ENCODE measurements around the gene HSPA12A.

The HSPA12A gene

DNA sequence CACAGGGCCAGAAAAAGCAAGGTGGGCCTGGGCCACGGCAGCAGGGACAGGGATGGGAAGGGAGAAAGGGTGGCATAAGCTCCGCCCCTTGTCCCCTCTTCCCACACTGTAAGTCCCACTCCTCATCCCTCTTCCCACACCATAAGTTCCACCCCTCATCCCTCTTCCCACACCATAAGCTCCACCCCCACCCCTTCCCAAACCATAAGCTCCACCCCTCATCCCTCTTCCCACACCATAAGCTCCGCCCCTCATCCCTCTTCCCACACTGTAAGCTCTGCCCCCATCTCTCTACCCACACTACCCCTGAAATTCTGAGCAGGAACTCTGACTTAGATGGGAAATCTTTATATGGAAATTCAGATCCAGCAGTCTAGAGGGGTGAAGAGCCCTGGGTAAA lies 55.7 kb downstream of the HSPA12A start:
- Histone ChIP-seq H3K9me3 (ENCODE audit: control insufficient read depth, low read length) (no peaks in the 10 kb centered on the region), H3K4me3 (ENCODE audit: low read length) (no peak overlapping the region), H3K27me3 (replicated peaks; ENCODE audit: control insufficient read depth, insufficient read depth, low read length) (no peaks in the 10 kb centered on the region), H3K36me3 (ENCODE audit: control insufficient read depth, insufficient read depth, low read length, severe bottlenecking) (peaks cover 13% of the 10 kb centered on the region), H3K9ac (ENCODE audit: low read length) (no peak overlapping the region), H3K4me1 (ENCODE audit: control insufficient read depth, insufficient read depth, low read length) (peaks cover 23% of the 10 kb centered on the region)
- no peak for DNase-seq (ENCODE audit: low read depth)

DNA sequence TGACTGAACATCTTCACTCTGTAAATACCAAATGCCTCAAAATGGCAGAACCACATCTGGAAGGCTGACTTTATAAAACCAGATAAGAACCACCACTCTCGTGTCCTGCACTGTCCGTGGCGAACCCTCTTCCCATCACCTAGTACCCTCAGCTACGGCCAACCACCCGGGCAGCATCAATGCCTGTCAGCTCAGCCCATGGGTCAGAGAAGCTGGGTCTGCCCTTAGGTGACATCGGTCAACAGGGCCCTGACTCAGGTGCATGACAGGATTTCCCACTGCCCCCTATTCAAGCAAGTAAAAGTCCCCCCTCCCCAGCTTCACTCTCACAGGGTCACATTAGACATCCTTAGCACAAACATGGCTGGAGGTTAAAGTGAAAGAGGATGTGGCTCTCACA lies 56.6 kb downstream of the HSPA12A start:
- H3K36me3 ChIP-seq (ENCODE audit: control insufficient read depth, insufficient read depth, low read length, severe bottlenecking): peaks cover 12% of the 10 kb centered on the region
- H3K4me1 ChIP-seq (ENCODE audit: control insufficient read depth, insufficient read depth, low read length): peaks cover 17% of the 10 kb centered on the region
- no peak overlapping the region for H3K9ac ChIP-seq (ENCODE audit: low read length)
- no peaks in the 10 kb centered on the region for H3K9me3 ChIP-seq (ENCODE audit: control insufficient read depth, low read length)
- no peak overlapping the region for H3K4me3 ChIP-seq (ENCODE audit: low read length)
- no peak for DNase-seq (ENCODE audit: low read depth)
- H3K27me3 ChIP-seq (replicated peaks; ENCODE audit: control insufficient read depth, insufficient read depth, low read length): no peaks in the 10 kb centered on the region

DNA sequence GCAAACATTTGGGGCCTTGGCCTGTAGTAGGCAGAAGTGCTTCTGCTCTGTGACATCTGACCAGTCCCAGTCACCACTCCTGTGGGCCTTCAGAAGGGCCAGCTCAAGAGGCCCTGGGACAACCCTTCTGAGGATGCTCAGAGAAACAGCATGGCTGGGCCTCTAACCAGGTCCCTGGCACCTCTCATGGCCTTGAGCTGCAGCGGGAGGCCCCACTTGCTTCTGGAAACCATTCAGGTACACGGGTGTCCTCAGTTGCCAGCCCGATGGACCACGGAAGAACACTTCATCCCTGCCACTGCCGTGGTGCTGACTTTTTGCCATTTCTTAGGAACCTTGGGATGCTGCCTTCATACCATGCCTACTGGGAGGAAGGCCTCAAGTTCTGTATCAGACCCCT lies 57.6 kb downstream of the HSPA12A start:
- no peaks in the 10 kb centered on the region for H3K9me3 ChIP-seq (ENCODE audit: control insufficient read depth, low read length)
- H3K27me3 ChIP-seq (replicated peaks; ENCODE audit: control insufficient read depth, insufficient read depth, low read length): no peaks in the 10 kb centered on the region
- H3K4me3 ChIP-seq (ENCODE audit: low read length): no peak overlapping the region
- DNase-seq (ENCODE audit: low read depth): no peak
- no peak overlapping the region for H3K9ac ChIP-seq (ENCODE audit: low read length)
- peaks cover 17% of the 10 kb centered on the region for H3K4me1 ChIP-seq (ENCODE audit: control insufficient read depth, insufficient read depth, low read length)
- peaks cover 14% of the 10 kb centered on the region for H3K36me3 ChIP-seq (ENCODE audit: control insufficient read depth, insufficient read depth, low read length, severe bottlenecking)

DNA sequence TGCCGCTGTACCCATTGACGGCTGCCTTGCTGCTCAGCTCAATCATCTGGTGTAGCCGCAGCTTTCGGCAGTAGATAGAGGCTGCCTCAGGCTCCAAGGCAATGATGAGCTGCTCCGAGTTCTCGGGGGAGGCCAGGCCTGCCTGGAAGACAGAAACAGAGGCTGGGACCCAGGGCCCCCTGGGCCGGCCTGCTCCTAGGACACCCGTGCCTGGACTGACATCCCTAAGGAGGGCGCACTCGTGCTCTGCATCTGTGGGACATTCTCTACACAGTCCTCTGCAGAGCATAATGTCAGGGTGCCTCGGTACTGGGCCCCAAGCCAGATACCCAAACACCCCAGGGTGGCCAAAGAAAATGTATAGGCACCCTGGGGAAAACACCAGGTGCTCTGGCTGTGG lies 58.5 kb downstream of the HSPA12A start:
- no peak overlapping the region for H3K9ac ChIP-seq (ENCODE audit: low read length)
- no peaks in the 10 kb centered on the region for H3K27me3 ChIP-seq (replicated peaks; ENCODE audit: control insufficient read depth, insufficient read depth, low read length)
- no peak overlapping the region for H3K4me3 ChIP-seq (ENCODE audit: low read length)
- no peak for DNase-seq (ENCODE audit: low read depth)
- H3K9me3 ChIP-seq (ENCODE audit: control insufficient read depth, low read length): no peaks in the 10 kb centered on the region
- peaks cover 22% of the 10 kb centered on the region for H3K36me3 ChIP-seq (ENCODE audit: control insufficient read depth, insufficient read depth, low read length, severe bottlenecking)
- H3K4me1 ChIP-seq (ENCODE audit: control insufficient read depth, insufficient read depth, low read length): peaks cover 10% of the 10 kb centered on the region

DNA sequence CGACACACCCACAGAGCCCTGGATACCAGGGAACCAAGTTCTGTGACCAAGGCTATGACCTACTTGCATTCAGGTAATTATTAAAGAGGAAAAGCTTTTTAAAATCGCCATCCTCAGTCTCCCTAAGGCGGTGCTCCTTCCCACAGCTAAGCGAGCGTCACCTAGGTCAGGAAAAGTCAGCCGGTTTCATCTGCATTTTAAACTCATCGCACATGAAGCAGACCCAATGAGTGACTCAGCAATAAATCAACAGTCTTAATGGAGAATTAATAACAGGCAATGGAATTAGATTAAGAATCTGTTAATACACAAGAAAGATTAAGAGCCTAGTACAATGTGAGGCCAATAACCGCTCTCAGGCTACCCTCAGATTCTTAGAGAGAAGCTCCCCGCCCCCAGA lies 59.2 kb downstream of the HSPA12A start:
- H3K4me1 ChIP-seq (ENCODE audit: control insufficient read depth, insufficient read depth, low read length): peaks cover 4% of the 10 kb centered on the region
- no peaks in the 10 kb centered on the region for H3K9me3 ChIP-seq (ENCODE audit: control insufficient read depth, low read length)
- no peak for DNase-seq (ENCODE audit: low read depth)
- peaks cover 22% of the 10 kb centered on the region for H3K36me3 ChIP-seq (ENCODE audit: control insufficient read depth, insufficient read depth, low read length, severe bottlenecking)
- no peak overlapping the region for H3K4me3 ChIP-seq (ENCODE audit: low read length)
- no peaks in the 10 kb centered on the region for H3K27me3 ChIP-seq (replicated peaks; ENCODE audit: control insufficient read depth, insufficient read depth, low read length)
- H3K9ac ChIP-seq (ENCODE audit: low read length): no peak overlapping the region

DNA sequence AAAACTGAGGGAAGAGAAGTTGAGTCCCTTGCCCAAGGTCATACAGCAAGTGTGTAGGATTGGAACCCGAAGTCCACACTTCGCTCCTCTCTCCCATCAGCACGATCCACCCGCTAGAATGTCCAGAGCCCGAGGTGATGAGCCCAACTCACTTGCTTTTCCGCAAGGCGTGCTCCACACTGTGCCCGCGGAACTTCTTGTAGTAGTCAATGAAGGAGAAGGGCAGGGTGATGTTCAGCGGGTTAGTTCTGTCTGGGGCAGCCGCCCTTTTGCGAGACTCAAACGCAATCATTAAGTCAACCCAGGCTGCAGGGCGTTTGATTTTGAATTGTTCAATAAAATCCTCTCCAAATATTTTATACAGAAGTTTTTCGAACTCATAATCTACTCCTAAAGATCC lies 63.0 kb downstream of the HSPA12A start:
- Histone ChIP-seq H3K4me3 (ENCODE audit: low read length) (no peak overlapping the region), H3K9me3 (ENCODE audit: control insufficient read depth, low read length) (no peaks in the 10 kb centered on the region), H3K36me3 (ENCODE audit: control insufficient read depth, insufficient read depth, low read length, severe bottlenecking) (peaks cover 53% of the 10 kb centered on the region), H3K9ac (ENCODE audit: low read length) (no peak overlapping the region), H3K27me3 (replicated peaks; ENCODE audit: control insufficient read depth, insufficient read depth, low read length) (no peaks in the 10 kb centered on the region), H3K4me1 (ENCODE audit: control insufficient read depth, insufficient read depth, low read length) (no peaks in the 10 kb centered on the region)
- no peak for DNase-seq (ENCODE audit: low read depth)

DNA sequence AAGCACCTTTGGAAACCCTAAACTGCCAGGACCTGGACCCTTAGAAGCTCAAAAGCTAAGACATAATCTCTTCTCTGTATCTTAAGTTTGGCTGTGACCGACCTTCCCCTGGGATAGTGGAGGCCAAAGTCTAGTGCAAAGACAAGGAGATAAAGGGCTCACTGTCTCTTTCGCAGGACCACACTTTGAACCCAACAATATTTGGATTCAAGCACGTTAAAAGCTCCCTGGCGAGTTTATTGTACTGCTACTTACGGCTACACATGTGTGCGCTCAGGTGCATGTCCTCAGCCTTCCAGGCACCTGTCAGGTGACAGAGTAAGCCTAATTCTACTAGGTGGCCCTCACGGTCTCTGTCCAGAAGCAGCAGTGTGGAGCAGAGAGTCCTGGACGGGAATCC lies 65.7 kb downstream of the HSPA12A start:
- DNase-seq (ENCODE audit: low read depth): no peak

DNA sequence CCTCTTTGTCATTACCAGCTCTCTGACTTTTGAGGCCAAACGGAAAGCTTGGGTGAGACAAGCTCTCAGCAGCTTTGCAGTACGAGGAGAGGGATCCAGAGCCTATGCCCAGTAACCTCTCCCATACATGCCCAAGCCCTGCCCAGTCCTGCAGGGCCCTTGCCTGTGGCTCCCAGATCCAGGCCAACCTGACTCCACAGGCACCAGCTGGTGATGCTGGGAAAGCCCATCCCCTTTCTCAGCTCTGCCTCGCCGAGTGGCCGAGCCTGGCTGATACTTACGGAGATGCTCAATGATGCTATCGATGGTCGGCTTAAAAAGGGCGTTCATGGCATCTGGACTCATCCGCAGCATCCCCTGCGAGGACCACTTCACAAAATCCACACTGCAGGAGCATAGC lies 66.2 kb downstream of the HSPA12A start:
- Histone ChIP-seq H3K36me3 (ENCODE audit: control insufficient read depth, insufficient read depth, low read length, severe bottlenecking) (peaks cover 69% of the 10 kb centered on the region), H3K9ac (ENCODE audit: low read length) (no peak overlapping the region), H3K27me3 (replicated peaks; ENCODE audit: control insufficient read depth, insufficient read depth, low read length) (no peaks in the 10 kb centered on the region), H3K4me1 (ENCODE audit: control insufficient read depth, insufficient read depth, low read length) (no peaks in the 10 kb centered on the region), H3K4me3 (ENCODE audit: low read length) (no peak overlapping the region), H3K9me3 (ENCODE audit: control insufficient read depth, low read length) (no peaks in the 10 kb centered on the region)
- no peak for DNase-seq (ENCODE audit: low read depth)

More for the DNA sequence above, 65.7 kb downstream of the HSPA12A start:
- Histone ChIP-seq H3K4me3 (ENCODE audit: low read length) (no peak overlapping the region), H3K4me1 (ENCODE audit: control insufficient read depth, insufficient read depth, low read length) (no peaks in the 10 kb centered on the region), H3K9ac (ENCODE audit: low read length) (no peak overlapping the region), H3K9me3 (ENCODE audit: control insufficient read depth, low read length) (no peaks in the 10 kb centered on the region), H3K27me3 (replicated peaks; ENCODE audit: control insufficient read depth, insufficient read depth, low read length) (no peaks in the 10 kb centered on the region), H3K36me3 (ENCODE audit: control insufficient read depth, insufficient read depth, low read length, severe bottlenecking) (peaks cover 69% of the 10 kb centered on the region)

DNA sequence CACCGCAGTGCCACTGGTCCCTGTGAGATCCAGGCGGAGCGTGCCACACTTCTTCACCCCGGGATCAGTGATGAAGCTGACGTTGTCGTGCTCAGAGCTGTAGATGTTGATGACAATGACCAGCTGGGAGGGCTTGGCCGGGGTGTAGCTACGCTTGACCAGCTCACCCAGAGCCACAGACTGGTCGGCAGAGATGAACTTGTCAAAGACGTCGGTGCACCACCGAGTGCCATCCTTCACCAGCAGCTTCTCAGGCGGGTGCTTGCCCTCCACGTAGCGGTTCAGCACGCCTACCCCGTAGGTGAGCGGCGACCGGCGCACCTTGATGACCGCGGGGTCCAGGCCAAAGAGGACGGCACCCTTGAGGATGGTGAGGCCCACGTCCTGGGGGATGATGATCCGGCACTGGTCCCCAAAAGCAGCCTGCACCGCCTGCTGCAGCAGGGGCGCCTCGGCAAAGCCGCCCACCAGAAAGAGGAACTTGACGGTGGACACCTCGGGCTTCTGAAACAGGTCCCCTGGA lies 67.4 kb downstream of the HSPA12A start:
- Histone ChIP-seq H3K9ac (ENCODE audit: low read length) (no peak overlapping the region), H3K4me1 (ENCODE audit: control insufficient read depth, insufficient read depth, low read length) (no peaks in the 10 kb centered on the region), H3K36me3 (ENCODE audit: control insufficient read depth, insufficient read depth, low read length, severe bottlenecking) (peaks cover 64% of the 10 kb centered on the region), H3K4me3 (ENCODE audit: low read length) (no peak overlapping the region), H3K27me3 (replicated peaks; ENCODE audit: control insufficient read depth, insufficient read depth, low read length) (no peaks in the 10 kb centered on the region), H3K9me3 (ENCODE audit: control insufficient read depth, low read length) (no peaks in the 10 kb centered on the region)
- no peak for DNase-seq (ENCODE audit: low read depth)

DNA sequence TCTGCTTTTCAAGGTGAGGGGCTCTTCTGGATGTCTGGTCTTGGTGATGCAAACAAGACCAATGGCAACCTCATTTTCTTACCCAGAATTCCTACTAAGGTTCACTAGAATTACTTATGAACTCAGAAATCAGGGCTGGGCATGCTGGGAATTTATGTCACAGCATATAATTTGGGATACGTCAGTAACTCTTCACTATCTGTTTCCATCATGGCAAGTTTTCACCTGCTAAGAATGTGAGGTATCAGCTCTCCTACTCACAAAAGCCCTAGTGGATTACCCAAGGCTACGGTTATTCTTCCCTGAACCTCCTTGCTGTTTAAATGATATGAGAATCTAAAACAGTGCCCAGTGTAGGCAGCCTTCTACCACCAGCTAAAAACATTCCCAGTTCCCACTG lies 68.5 kb downstream of the HSPA12A start:
- no peak for DNase-seq (ENCODE audit: low read depth)
- Histone ChIP-seq H3K36me3 (ENCODE audit: control insufficient read depth, insufficient read depth, low read length, severe bottlenecking) (peaks cover 56% of the 10 kb centered on the region), H3K9me3 (ENCODE audit: control insufficient read depth, low read length) (no peaks in the 10 kb centered on the region), H3K4me3 (ENCODE audit: low read length) (no peak overlapping the region), H3K9ac (ENCODE audit: low read length) (no peak overlapping the region), H3K27me3 (replicated peaks; ENCODE audit: control insufficient read depth, insufficient read depth, low read length) (no peaks in the 10 kb centered on the region), H3K4me1 (ENCODE audit: control insufficient read depth, insufficient read depth, low read length) (no peaks in the 10 kb centered on the region)

DNA sequence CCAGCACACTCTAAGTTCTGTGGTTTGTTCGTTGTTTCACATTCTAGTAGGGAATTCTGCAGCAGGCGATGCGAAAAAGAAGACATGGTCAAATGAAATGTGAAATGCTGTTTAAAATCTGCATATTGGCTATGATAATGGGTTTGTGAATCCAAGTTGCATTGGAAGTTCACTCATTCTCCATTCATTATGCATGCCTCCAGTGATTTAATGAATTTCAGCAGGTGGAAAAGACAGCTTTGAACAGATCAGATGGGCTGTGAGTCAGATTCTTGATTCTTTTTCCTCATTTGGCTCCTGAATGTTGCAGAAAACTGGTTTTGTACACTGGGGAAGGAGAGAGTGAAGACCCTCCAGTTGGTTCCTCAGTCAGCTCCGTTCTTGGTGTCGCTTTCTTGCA lies 69.5 kb downstream of the HSPA12A start:
- H3K36me3 ChIP-seq (ENCODE audit: control insufficient read depth, insufficient read depth, low read length, severe bottlenecking): peaks cover 55% of the 10 kb centered on the region
- no peak overlapping the region for H3K4me3 ChIP-seq (ENCODE audit: low read length)
- no peak for DNase-seq (ENCODE audit: low read depth)
- H3K27me3 ChIP-seq (replicated peaks; ENCODE audit: control insufficient read depth, insufficient read depth, low read length): no peaks in the 10 kb centered on the region
- H3K4me1 ChIP-seq (ENCODE audit: control insufficient read depth, insufficient read depth, low read length): no peaks in the 10 kb centered on the region
- H3K9me3 ChIP-seq (ENCODE audit: control insufficient read depth, low read length): no peaks in the 10 kb centered on the region
- no peak overlapping the region for H3K9ac ChIP-seq (ENCODE audit: low read length)

DNA sequence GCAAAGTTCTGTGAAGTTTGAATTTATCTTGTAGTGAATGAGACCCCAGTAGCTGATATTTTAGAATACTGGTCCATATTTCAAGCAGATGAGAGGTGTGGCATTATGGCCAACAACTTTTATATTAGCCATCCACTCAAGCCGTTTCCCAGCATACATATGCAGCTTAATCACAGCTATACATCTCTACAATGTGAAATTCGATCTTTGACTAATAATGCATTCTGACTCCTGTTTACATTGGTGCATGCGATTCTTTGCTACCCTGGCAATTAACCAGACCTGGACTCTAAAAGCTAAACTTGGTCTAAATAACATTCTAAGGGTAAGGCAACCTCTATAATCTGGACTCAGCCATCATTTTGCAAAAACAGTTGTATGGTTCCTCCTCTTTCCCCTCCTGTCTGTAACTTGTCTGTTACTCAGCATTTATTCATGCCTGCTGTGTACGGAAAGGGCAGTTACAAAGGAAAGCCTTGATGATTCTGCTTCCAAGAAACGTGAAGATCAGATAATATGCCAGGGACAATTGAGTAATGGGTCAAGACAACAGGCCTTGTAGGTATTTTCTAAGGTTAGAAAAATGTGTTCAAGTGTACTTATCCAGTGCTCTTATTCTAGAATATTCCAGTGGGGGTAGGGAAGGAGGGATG lies 71.0 kb downstream of the HSPA12A start:
- Histone ChIP-seq H3K27me3 (replicated peaks; ENCODE audit: control insufficient read depth, insufficient read depth, low read length) (no peaks in the 10 kb centered on the region), H3K9ac (ENCODE audit: low read length) (no peak overlapping the region), H3K4me1 (ENCODE audit: control insufficient read depth, insufficient read depth, low read length) (no peaks in the 10 kb centered on the region), H3K9me3 (ENCODE audit: control insufficient read depth, low read length) (no peaks in the 10 kb centered on the region), H3K36me3 (ENCODE audit: control insufficient read depth, insufficient read depth, low read length, severe bottlenecking) (peaks cover 42% of the 10 kb centered on the region), H3K4me3 (ENCODE audit: low read length) (no peak overlapping the region)
- no peak for DNase-seq (ENCODE audit: low read depth)
